GM19397 (cell line): ENCODE data around the gene C1QL1.
"Not testable (repeated sequence)": the region's sequence is repeated elsewhere in the genome, so short reads cannot be mapped to it uniquely, and the experiment has no call there.

Source experiments
- ATAC-seq: cut with Tn5 transposase; IDR thresholded peaks from one replicate; pipeline ENCODE4 v1.9.1; 2021; ENCODE audit warnings: mild to moderate bottlenecking, moderate library complexity; ENCODE audit not compliant: unreplicated experiment

The C1QL1 gene

DNA sequence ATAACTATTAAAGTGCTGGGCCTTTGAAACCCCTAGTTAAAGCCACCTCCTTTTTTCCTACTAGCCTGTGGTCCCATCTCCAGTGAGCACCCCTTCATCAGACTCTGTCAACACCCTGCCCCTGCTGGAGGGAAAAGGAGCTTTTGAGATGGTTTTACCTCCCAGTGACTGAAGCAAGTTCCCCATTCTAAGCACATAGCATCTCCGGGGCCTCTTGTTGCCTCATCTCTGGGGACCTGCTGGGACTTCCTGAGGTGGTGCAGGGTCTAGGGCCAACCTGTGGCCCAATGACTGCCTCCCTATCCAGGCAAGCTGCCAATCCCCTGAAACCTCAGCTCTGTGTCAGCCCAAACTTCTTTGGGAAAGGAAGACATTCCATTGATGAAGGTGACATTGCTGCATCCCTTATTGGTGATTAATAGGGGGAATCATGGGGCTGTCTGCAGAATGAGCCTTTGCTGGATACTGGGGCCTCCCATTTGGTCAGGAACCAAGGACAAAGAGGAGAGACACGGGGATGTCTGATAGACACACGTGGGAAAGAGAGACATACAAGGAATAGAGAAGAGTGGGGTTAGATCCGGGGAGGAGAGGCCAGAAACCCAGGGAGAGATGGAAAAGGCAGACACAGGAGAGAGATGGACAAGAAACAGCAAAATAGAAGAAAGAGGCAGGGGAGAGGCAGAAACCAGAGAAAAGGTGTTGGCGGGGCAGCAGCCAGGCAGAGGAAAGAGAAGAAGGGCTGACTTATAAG, 2.4 kb downstream of the C1QL1 start:
- ATAC-seq = no peak

DNA sequence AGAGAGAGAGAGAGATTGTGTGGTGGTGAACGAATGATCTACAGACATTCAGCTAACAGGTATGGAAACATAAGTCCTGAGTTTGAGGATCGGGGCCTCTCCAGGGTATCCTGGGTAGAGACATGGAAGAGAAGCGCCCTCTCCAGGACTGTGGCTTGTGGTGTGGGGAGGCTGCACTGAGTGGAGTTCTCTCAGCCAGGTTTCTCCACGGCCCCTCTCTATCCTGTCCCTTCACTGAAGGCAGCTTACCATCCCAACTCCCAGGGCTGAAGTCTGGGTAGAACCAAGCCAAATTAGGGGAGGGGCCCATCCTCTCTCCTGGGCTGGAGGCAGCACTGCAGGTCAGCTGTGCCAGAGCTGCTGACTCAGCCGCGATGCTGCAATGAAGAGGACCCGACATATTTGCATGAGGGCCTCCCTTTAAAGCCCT, 6.2 kb downstream of the C1QL1 start:
- no peak for ATAC-seq

DNA sequence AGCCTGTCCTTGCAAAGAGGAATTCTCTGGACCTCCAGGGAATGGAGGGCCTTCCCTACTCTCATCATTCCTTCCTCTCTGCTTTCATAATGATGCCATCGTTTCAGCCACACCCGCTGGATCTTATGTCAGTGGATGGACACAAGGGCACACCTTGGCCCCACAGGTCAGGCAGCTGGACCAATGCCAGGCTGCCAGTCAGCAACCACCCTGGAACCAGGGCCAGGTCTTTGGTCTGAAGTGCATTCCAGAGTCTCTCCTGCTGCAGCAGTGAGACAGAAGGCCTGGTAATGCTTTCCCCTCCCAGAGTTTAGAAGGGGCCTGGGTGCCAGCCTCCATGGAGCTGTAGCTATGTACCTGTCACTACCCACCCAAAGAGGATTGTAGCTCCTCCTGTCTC, 7.4 kb downstream of the C1QL1 start:
- no peak for ATAC-seq

DNA sequence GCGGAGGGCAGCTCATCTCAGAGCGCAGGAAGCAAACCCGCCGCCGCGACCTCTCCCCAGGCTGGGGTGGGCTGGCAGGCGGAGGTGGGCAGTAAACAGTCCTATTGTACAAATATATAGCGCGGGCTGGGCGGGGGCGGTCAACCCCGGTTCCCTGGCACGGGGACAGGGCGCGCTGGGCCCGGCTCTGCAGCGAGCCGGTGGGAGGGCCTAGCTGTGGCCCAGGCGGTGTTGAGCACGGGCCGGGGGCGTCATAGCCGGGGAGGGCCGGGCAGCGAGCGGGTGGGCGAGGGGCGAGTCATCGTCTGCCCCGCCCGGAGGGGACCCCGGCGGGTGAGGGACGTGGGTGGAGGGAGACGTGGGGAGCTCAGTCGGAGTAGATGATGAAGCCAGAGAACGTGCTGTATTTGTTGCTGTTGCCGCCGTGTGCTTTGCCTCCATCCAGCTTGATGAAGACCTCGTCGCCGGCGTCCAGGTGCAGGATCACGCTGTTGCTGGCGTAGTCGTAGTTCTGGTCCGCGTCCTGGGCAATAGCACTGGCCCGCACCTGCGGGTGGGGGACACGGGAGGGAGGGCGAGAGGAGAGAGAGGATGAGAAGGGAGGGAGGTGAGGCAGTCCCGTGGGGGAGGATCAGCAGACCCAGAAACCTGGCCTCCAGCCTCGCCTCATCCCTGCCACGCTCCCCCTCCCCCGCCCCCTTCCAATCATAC, 8.1 kb downstream of the C1QL1 start:
- ATAC-seq = no peak

DNA sequence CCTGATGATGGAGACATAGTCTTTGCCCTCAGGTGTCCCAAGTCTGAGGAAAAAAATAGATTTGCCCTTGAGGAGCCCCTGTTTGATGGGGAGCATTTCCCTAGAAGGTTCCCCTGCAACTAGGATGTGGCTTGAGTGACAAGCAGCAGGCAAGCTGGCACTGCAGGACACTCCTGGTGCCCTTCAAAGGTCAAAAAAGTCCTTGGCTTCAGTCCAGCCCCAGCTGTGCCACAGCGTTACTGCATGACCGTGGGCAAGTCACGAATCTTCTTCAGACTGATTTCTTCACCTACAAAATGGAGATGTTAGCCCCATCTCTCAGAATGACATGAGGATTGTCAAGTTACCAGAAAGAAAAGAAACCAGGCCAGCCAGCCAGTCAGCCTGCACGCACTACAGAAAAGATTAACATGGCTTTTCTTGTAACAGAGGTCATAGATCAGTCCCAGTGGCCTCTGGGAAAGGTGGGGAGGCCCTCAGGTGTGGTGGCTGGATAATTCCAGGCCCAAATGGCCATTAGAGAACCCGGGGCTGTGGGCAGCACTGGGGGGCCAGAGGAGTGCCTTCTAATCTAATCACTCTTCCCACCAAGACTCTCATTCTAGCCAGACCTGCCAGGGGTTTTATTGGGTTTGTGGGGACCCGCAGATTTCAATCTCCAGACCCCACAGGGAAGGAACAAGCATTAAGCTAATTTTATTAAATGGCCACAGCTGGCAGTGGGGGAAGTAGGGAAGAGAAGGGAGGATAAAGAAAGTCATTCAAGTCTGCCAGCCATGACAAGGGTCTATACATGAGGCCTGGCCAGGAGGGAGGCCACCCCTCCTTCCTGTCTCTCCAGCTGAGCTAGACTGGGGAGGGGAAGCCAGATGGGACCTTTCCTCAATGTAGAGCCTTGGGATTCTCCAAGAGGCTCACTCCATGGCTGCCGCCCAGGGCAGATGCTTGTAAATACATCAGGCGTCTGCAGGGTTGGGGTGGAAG, 10.8 kb downstream of the C1QL1 start:
- no peak for ATAC-seq

DNA sequence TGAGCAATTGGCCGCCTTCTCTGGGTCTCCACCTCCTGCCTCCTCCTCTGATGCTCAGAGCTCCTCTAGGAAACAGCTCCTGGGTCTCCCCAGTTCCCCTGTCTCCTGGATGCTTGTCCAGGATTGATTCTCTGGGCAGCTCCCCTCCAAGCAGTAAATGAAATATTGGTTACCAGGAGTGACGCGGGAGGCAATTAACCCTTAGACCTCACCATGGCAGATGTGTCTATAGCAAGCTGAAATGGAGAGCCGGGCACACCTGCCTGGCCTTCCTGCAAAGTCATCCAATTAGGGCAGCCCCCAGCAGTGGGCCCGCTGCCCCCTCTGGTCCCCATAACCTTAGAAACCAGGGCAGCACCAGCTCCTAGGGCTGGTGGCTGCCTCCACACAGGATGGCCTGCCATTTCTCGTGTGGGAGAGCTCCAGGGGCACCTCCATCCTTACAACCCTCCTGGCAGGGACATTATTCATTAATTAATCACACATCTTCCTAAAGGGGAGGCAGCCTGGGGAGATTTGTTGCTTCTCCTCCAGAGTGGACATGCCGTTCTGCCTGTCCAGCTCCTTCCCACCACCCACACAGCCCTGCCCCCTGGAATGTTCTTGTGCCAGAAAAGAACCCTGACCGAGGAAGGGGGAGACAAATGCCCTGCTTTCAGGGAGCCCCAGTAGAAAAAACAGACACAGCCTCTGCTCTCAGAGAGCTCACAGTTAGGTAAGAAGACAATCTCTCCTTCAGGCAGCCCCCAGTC, 12.3 kb downstream of the C1QL1 start:
- no peak for ATAC-seq

DNA sequence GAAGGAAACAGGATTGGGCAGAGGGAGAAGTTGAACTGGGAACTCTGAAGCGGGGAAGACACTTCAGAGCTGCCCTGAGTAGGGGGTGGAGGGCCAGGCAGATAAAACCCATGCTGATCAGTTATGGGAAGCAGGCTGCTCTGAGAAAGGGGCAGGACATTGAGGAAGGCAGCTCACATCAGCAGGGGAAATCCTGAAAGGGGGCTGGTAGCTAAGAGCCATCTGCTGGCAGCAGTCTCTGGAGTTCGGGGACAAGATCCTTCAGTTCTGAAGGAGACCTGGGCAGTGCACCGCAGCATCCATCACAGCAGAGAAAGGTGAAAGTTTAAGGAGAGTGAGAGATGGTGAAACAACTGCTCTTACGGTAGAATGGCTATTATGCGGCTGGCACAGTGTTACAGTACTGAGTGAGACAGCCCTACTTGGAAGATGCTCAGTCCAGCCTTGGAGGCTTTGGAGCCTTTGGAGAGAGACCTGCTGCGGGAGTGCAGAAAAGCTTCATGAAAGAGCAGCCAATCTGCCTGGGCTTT, 15.1 kb downstream of the C1QL1 start:
- no peak for ATAC-seq

DNA sequence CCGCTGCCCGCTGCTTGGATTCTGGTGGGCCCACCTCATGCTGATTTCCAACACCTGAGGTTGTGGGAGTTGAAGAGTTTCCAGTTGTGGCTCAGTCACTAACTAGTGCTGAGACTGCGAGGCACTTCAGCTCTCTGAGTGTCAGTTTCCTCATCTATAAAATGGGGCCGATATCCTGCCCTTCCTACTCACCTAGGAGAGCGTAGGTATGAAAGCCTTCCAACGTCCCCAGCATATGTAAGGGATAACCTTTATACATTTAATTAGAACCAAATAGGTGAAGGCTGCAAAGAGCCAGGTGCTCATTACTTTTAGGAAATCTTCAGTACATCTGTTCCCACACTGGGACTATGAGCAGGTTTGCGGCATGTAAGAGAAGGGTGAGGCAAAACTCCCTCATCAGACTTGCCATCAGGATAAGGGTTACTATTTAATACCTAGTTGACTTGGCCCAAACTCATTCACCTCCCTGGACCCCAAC, 19.7 kb downstream of the C1QL1 start:
- ATAC-seq = no peak

DNA sequence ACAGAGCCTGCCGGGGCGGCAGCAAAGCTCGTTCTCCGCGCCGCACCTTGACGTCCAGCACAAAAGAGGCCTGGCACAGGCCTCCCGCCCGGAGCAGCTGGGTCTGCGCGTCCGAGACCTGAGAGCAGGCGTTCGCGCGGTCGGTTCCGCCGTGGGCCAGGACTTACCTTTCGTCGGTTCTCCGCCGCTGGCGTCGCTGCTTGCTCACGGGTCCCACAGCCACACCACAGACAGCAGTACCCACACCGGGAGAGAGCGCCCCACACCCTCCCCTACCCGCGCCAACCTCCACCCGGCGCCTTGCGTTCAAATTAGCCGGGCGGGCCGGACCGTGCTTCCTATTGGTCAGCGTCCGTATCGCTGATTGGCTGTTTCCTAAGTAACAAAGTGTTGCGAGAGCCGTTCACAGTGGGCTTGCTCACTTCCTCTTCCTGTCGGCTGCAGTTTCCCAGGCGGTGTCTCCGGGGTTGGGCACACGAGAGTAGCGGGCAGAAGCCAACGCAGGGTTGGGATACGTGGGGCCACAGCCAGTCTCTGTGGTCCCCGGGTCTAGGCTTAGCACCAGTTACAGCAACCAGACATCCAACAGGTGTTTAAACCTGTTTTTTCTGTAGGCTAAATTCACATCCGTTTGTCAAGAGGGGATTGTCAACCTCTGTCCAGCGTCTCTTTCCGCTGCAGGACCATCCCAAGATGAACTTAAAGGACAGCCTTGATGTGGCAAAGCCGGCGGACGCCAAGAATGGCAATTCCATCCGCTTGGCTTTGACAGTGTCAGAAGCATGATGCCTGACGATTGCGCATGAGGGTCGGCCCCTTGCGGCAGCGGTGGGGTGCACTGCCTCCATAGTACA, 20.4 kb downstream of the C1QL1 start, which contains the start of gene KIF18B:
KIF18B (minus strand) TSS at position 313 of the 854 bp plus-strand sequence. CDS start 11,429 bp downstream, outside the sequence.
- ATAC-seq = peak; percentile 83

DNA sequence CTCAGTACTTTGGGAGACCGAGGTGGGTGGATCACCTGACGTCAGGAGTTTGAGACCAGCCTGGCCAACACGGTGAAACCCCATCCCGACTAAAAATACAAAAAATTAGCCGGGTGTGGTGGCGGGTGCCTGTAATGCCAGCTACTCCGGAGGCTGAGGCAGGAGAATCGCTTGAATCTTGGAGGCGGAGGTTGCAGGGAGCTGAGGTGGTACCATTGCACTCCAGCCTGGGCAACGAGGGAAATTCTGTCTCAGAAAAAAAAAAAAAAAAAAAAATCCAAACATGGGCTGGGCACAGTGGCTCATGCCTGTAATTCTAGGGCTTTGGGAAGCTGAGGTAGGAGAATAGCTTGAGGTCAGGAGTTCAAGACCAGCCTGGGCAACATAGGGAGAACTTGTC, 22.5 kb downstream of the C1QL1 start:
- not testable (repeated sequence) for ATAC-seq

DNA sequence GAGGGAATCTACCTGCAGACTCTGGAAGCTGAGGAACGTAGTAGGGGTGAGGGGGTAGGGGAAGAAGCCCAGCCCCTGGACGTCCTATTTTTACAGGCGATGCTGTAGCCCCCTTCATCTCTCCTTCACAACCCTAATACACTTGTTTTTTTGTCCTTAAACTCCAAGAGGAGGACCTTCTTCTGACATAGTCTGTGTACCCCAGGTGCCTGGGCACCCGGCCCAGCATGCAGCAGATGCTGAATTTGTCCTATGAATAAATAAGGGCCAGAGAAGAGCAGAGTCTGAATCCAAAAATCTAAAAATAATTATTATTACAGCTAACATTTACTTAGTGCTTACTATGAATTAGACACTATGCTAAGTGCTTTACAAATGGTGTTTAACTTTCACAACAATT, 25.6 kb downstream of the C1QL1 start:
- no peak for ATAC-seq

DNA sequence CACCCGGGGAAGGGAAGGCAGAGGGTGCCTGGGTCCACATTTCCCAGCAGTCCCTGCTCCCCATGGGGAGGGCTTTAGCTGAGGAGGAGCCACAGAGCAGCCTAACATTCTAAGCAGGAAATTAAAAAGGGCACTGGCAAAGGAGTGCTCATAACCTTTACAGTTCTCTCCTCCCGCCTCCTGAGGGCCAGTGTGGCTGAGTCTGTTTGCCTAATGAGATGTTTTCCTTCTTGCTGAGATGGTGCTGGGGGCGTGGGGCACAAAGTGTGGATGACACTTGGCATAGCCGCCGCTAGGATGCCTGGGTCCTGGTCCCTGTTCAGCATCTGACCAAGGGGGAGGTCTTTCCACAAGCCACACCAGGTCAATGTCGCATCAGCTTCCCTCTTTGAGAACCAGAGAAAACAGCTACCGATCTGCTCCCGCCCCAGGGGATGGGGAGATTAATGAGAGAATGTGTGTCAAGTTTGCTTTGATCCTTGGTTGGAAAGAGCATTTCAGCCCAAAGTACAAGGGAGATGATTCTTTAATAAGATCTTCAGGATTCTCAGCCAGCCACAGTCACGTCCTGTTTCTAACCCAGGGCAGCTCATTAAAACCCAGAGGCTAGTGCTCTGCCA, 26.3 kb downstream of the C1QL1 start:
- no peak for ATAC-seq

DNA sequence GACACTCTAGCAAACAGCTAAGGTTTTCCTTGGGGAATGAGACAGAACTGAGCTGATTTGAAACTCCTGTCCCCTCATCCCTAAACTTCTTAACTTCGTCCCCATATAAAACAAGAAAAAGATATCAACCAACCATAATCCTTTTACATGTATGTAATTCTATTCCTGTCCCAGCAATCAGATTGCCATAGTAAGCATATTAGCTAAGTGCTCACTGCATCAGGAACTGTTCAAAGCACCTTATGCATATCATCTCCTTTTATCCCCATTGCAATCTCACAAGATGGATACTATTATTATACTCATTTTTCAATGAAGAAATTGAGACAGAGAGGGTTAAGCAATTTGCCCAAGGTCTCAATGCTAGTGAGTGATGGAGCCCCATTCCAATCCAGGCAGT, 27.3 kb downstream of the C1QL1 start:
- ATAC-seq = no peak

DNA sequence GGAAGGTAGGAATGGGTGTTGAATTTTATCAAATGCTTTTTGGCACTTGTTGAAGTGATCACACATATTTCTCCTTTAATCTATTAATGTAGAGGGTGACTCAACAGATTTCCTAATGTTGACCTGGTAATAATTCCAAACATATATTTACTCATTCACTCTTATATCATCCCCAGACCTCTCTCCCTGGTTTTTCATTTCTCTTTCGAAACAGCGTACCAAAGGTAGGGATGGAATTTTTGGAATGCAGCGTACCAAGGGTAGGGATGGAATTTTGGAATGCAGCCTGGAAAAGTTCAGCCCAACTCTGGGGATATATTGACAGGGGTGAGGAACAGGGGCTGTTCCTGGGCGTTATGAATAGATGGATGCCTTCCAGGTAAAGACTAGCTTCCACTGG, 27.8 kb downstream of the C1QL1 start:
- no peak for ATAC-seq

DNA sequence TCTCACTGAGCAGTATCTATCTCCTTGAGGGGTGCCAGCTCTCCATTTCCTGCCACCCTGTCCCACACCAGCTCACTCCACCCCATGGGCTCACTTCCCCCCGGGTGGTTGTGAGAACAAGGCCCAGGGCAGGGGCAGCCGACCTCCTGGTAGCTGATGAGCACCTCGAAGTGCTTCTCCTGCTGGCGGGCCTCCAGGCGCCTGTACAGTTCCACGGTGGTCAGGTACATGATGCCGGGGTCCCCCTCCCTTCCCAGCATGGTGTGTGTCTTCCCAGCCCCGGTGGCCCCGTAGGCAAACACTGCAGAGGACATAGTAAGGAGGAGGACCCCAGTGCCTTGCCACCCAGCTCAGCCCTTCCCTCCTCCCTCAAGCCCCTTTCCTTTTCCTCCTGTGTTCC, 33.0 kb downstream of the C1QL1 start:
- ATAC-seq = no peak

DNA sequence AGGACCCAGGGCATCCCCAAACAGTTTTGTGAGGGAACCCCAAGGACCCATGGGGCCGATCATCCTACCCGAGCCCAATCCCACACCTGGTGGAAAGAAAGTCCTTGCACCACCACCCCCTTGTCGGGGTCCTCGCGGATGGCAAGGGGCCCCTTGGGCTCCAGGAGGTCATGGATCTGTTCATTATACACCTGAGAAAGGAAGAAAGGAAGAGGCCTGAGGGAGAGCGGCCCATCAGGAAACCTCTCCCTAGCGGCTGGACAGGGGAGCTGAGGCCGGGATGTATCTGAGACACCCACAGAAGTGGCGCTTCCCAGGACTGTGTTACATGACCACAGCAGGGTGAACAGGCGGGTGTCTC, 33.4 kb downstream of the C1QL1 start:
- no peak for ATAC-seq

DNA sequence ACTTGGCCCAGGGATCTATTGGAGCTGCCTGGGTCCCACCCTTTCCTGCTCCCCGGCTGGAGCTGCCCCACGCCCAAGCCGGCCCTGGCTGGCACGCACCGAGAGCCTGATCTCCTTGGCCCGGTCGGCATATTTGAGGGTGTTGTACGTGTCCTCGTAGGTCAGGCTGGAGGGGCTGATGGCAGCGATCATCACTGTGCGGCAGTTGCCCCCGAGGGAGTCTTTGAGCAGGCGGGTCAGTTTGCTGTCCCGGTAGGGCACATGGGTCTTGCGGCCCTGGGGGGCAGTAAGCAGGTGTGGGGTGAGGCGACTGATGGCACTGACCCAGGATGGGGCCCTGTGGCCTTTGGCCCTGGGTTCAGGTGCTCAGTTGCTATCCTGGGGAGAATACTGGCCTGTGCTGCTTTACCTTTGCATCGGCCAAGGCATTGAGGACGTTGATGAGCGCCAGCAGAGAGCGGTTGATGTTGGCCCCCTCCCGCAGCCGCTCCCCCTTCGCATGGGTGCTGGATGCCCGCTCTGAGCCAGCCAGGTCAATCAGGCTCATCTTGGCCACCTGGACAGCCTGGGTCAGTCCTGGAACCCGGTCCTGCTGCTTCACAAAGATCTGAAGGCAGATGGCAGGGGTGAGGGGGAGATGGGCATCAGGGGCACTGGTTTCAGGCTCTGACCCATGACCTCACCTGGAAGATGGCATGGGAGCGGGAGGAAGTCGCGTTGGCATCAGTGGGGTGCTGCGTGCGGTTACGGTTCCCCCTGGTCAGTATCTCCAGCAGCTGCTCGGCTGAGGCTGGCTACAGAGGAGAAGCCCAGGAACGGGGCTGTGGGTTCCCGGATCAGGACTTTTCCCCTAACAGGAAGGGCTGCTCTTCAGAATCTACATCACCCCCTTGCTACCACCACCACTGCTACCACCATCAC, 34.0 kb downstream of the C1QL1 start:
- ATAC-seq = no peak

DNA sequence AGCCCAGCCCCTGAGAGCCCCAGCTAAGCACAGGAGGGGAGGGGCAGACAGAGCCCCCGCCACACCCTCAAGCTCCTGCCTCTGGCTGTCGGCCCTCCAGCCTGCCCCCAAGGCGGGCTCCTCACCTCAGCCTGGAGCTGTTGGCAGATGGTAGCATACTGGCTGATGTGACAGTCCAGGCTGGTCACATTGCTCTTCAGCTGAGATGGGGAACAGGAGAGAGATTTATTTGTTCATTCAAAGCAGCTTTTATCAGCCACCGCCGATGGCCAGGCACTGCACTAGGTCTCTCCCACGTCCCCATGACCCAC, 35.4 kb downstream of the C1QL1 start:
- no peak for ATAC-seq
